Islet of Langerhans (tissue), 1 donor: ENCODE measurements around the gene KCNK17.
A peak's percentile ranks its signal among the peaks of the same experiment; 100 is the strongest.

Experiments used
- FAIRE-seq: peaks from one replicate; lab custom pipeline; 2011; peaks lifted over from hg19 to GRCh38; lab: Jason Lieb, UNC

KCNK17 gene

DNA sequence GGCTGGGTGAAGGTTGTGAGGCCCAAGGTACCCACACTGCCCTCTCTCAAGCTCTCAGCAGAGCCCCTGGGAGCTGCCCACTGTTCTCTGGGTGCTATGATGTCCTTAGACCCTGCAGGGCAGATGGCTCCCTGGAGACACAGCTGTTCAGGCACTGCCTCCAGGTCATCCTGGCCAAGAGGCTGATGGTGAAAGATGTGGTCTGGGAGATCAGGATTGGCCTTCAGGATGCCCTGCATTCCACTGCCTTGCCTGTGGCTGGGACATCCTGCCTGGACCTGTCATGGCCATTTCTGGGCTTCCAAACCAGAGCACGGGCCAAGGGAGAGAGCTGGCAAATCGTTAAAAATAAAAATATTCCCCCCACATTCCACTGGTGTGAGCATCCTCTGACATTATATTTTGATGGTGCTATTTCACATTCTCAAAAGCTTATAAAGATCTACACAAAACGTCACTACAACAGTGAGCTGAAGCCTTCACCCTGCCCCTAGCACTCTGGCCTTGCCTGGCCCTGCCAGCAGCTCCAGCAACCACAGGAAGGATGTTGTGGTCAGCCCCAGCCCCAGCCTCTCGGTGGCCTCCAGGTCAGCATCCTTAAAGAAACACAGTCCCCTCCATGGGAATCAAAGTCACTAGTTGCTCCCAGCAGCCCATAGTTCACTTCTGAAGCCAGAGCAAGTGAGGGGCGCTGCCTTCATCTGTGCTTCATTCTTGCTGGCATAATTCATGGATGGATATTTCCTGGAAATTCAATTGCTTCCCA, 21.7 kb upstream of the KCNK17 start:
- no peak for FAIRE-seq

DNA sequence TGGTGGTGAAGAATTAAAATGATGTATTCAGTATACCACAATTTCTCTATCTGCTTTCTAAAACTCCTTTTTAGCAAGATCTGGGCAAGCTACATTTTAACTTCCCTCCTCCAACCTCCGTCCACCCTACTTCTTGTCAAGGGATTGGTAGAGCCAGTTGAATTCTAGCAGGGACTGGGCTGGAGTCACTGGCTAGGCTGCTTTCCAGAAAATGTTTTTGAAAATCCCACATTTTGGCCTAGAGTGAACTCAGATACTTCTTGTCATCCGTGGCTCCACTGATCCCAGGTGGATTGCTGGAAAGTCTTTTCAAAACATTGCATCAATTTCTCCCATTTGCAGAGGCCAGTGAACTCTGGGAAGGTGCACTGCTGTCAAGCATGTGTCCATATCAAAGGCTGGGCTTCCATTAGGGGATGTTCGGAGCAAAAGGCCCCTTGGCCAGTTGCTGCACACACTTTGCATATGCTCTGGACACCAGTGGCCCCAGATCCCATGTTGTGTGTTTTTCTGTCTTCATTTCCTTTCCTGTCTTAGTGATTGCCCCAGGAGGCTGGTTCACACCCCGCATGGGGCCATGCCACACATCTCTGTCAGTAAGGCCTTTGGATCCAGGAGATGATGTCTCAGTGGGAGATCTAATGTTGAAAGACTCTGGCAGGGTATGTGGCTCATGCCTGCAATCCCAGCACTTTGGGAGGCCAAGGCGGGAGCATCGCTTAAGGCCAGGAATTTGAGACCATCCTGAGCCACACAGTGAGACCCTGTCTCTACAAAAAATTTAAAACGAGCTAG, 19.6 kb upstream of the KCNK17 start:
- FAIRE-seq: no peak

DNA sequence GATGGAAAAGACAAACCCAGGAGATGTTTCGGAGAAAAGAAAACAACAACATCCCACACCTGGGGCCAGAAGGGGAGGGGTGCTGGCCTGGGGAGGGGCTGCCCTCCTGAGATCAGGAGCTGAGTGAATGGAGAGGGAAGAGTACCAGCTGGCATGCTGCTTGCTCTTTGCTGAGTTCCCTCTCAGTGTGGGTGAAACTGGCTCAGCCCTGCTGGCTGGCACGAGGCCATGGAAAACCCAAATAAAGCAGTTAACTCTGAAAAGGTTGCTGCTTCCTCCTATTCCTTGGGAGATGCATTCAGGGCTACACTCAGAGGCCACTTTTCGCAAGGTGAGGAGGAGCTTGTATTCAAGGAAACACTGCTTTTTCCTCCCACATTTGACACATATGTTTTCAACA, 16.3 kb upstream of the KCNK17 start:
- no peak for FAIRE-seq

DNA sequence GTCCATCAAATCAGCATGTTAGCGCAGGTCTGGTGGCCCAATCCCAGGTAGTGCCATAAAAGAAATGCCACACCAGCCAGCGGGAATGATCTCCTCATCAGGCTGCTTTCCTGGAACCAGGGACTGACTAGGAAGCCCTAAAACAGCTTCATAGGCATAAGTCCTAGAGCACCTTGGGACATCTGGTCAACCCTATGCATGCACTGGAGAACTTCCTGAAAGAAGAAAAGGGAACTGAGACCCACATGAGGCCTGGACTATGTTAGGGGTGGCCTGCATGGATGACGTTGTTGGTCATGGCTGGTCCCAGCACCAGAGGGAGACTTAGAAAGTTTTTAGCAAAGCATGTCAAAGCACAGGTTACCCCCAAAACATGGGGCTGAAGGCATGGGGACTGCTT, 15.8 kb upstream of the KCNK17 start:
- no peak for FAIRE-seq

DNA sequence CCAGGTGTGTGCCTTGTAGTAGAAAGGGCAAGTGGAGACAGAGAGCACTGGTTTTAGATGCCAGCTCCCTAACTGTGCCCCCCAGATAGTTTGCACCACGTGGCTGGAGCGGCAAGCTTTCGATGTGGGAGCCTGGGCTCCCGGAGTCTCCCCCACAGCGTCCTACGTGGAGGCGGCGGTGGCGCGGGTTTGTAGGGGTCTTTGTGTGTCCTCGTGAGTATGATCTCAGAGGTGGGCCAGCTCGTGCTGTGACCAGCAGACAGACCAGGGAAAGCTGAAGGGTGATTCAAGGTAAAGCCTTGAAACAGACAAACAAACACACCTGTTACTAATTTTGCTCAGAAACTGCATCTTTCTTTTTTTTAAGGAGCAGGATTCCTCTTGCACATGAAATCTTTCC, 13.8 kb upstream of the KCNK17 start:
- no peak for FAIRE-seq

DNA sequence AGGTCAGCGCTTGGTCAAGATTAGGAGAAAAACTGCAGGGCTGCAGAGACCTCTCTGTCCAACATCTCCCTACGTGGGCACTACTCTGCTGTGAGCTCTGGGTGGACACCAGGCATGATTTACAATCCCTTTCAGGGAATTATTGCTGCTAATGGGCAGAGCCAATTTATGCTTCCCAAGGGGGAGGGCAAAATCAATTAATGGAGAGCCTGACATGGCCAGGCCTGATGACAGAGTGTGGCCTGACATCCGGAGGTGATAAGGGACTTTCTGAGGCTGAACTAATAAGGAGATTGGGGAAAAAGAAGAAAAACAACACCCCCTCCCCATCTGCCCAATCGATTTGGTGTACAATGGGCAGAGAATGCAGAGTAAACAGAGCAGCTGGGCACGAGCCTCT, 13.3 kb upstream of the KCNK17 start:
- peak; percentile 55 for FAIRE-seq

DNA sequence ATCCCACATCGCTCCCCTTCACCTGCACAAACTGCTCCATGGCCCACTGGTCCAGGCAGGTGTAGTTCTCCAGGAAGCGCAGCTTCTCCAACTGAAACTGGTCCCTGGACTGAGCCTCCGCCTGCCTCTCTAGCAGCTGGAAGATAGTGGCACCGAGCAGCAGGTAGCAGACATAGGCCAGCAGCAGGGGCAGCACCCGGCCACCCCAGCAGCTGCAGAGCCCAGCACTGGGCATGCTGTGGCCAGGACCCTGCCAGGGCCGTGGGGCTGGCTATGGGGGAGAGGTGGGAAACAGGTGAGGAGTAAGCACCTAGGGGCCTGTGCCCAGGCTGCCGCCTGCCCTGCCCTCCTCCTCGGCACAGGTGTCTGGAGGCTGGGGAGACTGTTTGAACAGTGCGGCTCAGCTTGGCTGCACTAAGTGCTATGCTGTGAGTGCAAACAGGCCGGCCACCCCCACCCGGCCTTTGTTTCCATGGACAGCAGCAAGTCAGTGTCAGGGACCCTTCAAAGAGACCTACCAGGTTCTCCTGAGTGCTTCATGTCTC, 8.2 kb upstream of the KCNK17 start, which contains the start of gene KCNK16:
TSS of gene KCNK16 (minus strand) at position 397 of the 545 bp plus-strand sequence. CDS start at position 235, 162 bp downstream.
- no peak for FAIRE-seq

DNA sequence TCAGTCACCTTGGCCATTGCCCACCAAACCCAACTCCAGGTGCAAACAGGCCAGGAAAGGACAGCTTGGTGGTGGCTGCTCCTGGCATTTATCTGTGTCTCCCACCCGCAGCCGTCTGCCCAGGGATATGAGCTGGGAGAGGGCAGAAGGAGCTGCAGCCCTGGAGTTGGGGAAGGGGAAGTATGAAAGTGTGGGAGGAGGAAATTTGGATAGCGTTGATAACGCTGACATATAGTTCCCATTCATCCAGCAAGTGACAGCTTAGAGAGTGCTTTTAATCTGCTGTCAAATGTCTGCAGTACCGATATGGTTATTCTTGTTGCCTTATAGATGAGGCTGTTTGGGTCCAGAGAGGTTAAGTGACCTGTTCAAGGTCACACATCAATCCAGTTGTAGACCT, 7.5 kb upstream of the KCNK17 start:
- no peak for FAIRE-seq

DNA sequence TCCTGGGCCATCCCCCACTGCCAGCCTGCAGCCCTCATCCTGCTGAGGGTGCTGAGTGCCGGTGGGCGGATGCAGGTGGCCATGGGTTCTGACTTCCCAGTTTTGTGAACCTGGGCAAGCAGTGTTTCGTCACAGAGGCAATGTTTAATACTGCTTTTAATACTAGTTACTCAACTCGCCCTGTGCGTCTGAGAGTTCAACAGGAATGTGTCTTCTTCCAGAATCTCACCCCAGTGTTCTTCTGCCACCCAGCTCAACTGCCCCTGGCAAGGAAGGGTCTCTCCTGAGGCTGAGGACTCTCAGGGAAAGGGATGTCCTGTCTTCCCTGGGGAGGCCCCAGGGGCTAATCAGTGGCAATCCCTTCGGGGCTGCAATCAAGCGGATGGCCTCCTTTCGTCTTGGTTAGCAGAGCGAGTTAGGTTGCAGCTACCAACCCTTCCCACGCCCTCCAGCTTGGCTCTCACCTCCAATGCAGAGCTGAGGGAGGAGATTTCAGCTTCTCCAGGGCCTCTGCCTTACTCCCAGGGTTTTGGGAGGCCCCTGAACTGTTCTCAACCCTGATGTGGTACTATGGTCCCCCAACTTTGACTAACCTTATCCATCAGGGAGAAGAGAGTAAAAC, 6.3 kb upstream of the KCNK17 start:
- FAIRE-seq: no peak

DNA sequence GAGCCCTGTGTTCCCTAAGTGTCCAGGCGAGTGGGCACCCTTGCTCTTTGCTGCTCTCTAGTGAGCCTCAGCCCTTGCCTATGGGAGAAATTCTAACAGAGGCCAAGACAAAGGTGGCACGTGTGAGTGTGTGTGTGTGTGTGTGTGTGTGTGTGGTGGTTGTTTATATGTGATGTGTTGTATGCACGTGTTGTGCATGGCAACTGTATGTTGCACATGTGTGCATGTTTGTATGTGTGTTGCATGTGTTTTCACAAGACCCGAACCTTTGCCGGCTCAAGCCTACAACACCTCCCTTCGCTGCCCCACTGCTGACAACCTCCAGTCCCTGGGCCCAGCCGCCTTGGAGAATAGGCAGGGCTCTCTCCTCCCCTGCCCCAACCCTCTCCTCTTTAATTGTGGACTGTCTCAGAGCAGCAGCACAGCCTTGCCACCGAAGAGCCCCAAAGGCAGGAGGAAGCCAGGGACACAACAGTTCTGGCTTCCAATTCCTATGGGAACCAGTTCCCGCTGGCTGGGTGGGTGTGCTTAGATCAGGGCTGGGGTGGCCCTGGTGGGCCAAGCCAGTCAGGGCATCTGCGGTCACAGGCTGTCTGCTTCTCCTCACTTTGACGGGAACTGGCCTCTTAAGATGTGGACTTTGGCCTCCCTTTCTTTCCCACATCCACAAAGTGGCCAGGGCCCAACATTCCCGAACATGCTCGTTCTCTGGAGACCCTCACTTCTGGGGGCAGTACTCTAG, 5.6 kb upstream of the KCNK17 start:
- FAIRE-seq: no peak

DNA sequence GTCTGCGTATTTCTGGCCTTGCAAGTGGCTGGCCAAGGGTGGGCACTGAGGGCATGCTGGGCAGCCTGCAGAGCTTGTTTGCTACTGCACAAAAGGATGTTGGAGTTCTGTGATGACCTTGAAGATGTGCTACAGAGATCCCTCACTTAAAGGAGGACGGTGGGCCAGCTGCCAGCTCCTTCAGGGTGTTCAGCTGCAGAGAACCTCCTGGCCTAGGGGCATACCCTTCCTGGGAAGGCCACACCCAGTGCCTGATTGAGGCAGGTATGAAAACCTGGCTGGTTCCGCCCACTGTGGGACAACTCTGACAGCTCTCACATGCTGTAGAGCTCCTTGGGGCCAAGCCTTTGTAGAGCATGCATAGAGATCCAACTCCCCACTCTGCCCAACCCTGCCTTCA, 3.0 kb upstream of the KCNK17 start:
- no peak for FAIRE-seq

DNA sequence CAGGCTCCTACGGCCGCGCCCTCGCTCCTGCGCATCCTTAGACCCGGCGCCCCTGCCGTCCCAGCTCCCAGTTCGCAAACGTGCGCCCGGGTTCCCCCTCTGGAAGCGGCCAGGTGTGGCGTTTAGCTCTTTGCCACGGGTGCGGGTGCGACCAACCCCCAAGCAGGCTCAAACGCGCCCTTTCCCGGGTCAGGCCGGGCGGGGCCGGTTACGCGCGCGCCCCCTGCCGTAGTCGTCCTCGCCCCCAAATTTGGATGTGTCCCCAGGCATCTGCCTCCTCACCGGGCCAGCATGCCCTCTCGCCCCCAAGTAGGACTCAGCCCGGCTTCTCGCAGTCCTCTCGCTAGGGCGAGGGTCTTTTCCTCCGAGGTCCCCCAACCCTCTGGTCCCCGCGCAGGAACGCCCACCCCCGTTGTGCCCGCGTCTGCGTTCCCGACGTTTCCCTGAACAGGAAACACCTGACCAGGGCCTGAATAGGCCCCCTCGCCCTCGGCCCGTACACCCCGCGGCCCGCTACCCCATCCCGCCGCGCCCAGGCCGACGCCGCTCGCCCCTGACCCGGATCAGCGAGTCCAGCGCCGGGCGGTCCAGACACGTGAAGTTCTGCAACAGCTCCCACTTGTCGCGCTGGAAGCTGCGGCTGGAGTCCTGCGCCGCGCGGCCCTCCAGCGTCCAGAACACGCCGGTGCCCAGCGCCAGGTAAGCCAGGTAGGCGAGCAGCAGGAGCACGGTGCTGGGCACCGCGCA, 520 bp downstream of the KCNK17 start:
- FAIRE-seq: no peak

DNA sequence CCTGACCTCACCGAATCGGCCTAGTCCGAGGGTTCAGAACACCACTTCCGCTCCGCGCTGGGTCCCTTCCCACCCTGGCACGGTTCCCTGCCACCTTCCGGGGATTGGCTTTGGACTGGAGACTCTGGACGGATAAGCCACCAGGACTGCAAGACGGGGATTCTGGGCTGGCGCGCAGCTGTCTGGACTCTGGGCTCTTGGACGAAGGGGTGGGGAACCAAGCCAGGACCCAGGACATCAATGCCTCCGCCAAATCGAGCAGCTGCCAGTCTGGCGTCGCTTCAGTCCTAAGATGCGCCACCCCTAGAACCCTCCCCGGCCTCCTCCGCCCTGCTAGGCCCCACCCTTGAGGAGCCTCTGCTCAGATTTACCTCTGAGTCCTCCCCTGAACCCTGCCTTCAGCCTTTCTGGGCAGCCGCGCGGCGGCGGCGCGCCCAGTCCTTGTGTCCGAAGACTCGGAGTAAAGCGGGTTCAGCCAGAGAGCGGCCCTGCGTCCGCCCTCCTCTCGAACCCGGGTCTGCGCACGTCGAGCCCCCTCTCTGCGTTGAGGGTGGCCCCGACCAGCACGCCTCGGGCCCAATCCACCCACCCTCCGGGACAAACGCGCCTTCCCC, 1.2 kb downstream of the KCNK17 start:
- FAIRE-seq: no peak

DNA sequence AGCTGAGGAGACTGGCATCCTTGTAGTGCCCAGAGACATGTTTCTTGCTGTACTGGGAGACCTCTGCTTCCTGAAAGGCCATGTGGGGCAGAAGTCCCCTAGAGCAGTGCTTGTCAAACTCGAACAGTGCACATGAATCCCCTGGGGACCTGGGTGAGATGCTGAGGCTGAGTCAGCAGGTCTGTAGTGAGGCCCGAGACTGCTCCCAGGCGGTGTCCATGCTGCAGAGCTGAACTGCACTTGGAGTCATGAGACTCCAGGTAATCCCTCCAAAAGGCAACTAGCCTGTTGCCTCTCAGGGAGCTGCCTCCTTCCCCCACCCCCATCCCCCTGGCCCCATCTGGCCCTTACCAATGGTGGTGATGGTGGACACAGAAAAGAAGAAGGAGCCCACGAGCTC, 3.7 kb downstream of the KCNK17 start:
- no peak for FAIRE-seq

DNA sequence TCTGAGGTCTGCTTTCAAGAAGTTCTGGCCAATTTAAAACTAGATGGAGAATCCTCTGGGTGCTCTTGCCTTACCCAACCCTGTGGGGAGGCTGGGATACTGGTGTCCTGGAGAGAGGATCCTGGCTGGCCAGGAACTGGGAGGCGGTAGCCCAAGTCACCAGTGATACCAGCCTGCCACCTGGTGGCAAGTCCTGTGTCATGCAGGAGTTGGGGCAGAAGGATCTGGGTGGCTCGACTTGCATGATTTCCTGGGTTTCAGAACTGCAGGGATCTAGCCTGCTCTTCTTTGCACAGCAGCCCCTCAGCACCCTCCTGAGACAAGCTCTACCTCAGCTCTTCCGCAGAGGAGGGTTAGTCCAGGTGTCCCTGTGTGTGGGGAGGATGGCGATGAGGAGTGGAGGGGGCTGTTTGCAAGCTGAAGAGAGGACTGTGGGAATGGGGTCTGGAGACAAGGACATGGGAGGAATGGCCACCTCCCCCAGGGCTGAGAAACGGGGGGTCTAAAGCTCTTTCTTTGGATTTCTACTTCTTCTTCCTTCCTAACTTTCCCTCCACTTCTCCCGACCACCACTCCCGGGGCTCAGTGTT, 4.2 kb downstream of the KCNK17 start:
- FAIRE-seq: no peak

DNA sequence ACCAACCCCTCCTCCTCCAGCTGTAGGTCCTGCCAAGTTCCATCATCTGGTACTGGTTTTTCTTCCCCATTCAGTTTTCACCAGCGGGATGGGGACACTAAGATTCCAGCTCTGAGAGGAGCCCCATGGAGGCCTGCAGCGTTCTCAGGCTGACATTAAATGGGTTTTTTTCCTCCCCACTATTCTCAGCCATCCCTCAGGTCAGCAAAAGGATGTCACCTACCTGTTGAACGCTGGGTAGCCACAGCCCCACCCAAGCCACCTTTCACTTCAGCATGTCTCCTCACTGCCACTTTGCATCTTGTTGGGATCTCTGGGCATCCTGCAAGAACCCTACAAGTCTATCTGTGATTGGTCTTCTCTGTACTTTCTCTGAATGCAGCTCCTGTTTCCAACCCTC, 6.8 kb downstream of the KCNK17 start:
- no peak for FAIRE-seq

DNA sequence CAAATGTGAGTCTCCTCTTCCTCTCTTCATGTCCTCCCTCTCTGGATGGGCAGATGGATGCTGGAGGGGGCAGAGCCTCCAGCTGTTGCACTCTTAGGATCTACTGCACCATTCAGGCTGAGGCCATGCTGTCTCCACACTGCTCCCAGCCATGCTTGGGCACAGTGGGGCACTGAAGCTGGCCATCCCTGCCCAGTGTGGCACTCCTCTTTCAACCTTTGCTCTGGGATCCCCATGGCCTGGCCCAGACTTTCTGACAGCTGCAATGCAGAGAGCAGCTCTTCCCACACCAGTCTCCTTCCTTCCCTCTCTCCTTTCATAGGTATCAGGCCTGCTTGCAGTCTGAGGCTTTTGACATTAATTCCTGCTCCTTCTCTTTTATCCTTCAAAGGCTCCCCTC, 9.3 kb downstream of the KCNK17 start:
- FAIRE-seq: no peak

DNA sequence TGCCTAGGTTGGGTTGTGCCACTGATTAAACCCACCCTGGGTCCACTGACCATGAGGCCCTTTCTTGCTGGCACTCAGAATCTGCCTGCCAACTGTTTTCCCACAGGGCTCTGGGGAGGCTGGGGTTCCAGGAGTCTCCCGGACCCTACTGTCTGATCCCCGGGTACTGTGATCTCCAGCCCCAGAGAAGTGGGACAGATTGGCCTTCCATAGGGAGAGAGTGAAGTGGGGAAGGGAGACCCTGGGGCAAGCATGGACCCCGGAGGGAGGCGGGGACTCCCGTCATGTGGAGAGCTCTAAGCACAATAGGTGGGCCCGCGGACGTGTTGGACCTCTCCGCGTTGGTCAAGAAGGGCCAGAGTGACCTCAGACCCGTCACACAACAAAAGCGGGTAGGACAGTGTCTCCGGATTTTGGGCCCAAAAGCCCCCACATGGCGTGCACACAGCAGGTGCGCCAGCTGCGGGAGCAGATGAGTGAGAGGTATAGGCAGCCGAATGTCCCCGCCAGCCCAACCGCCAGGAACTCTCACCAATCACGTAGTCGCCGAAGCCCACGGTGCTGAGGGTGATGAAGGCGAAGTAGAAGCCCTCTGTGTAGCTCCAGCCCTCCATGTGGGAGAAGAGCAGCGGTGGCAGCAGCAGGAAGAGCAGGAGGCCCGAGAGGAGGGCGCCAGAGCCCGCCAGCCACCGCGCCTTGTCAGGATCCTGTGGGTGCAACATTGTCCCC, 10.6 kb downstream of the KCNK17 start:
- FAIRE-seq: no peak

DNA sequence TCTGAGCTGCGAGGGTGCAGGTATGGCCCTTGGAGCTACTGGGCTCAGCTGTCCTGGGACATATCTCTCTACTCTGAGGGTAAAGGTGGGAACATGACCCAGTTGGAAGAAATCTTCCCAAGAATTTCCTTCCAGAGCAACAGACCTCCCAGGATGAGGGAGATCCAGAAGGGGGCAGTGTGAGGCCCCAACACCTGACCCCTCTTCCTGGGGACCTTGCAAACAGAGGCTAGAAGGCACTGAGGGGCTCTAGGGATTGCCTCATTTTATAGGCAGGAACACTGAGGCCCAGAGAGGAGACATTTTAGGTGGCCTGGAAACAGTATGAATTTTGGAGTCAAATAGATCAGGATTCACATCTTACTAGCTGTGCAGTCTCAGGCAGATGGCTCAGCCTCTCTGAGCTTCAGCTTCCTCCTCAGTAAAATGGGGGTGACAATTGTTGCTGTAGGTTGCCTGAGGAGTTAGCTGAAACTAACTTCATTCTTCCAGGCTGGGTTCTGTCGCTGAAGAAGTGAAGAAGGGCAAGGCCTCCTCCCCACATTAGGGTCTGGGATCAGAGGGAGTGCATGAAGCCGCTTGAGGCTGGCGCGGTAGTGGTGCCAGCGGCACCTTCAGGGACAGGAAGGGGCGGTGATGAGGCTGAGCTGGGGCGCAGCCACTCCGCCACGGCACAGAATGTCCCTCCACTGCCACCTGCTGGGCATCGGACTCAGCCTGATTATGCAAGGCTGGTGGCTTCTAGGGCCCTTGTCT, 11.4 kb downstream of the KCNK17 start:
- no peak for FAIRE-seq
